Right lobe of liver (tissue), 6 donors: ENCODE measurements around the gene SDHC. TPM values are rescaled to one million over a fixed set of nuclear protein-coding genes. Genes with fewer than 3 reads are reported as not detected.

Source experiments
- ATAC-seq, 4 donors: fragments of 200-7000 bp; cut with Tn5 transposase; one replicate each; pipeline ENCODE4 v1.9.1; 2020; ENCODE audit warnings: mild to moderate bottlenecking in 4 of 4, moderate library complexity in 4 of 4
- DNase-seq, 3 donors: peaks; one replicate each; pipeline ENCODE4 v3.0.0-alpha.2; 2020
- H3K27ac ChIP-seq, 3 donors: fragments of 200-600 bp; one replicate each; pipeline ENCODE4 v1.8.0; 2022
- H3K27me3 ChIP-seq, 2 donors: fragments of 200-600 bp; one replicate each; pipeline ENCODE4 v1.8.0; 2022
- H3K36me3 ChIP-seq, 4 donors: fragments of 200-600 bp; sonication (generic) in 1 of 4; one replicate each; pipeline versions ENCODE4 v1.5.1 to v1.8.0; 2017 to 2022; ENCODE audit warnings: control low read depth in 1 of 4
- H3K4me1 ChIP-seq, 4 donors: fragments of 200-600 bp; sonication (generic) in 1 of 4; one replicate each; pipeline versions ENCODE4 v1.5.1 to v1.8.0; 2017 to 2022; ENCODE audit warnings: control low read depth in 1 of 4
- H3K4me3 ChIP-seq, 3 donors: fragments of 200-600 bp; one replicate each; pipeline ENCODE4 v1.8.0; 2022
- H3K9me3 ChIP-seq, 4 donors: fragments of 200-600 bp; sonication (generic) in 1 of 4; one replicate each; pipeline versions ENCODE4 v1.5.1 to v1.8.0; 2017 to 2022; ENCODE audit warnings: control low read depth in 1 of 4
- POLR2A ChIP-seq: fragments of 450-650 bp; IDR thresholded peaks from one replicate; pipeline ENCODE4 v1.6.1; 2017; ENCODE audit warnings: antibody characterized with exemption, mild to moderate bottlenecking
- WGBS: methylation state at CpG from one replicate; pipeline ENCODE4 v1.1.6; 2018; ENCODE audit warnings: low coverage, low lambda C conversion rate; ENCODE audit not compliant: insufficient coverage; ENCODE audit errors: missing lambda C conversion rate; 5-methylcytosine and 5-hydroxymethylcytosine counted together
- intact Hi-C, 2 donors: fragments of 100-400 bp; cut with DNase I; formaldehyde crosslinking; loops; one replicate each; pipeline versions ENCODE4 v1.11.2 to v1.14.1; 2022
- total RNA-seq, 6 experiments: library from RNA; depleted of rRNA in 2 of 6; stranded (reverse); fragments of >200 nt in 2 of 6; fragmentation: NEBNext Ultra II Directional in 3 of 6; extraction: Animal tissue kit (Norgen Biotek cat#: 25700) in 3 of 6; gene quantifications; one replicate each; pipeline versions ENCODE4 v1.1.0 to v1.2.4, GENCODE V29; 2016 to 2023
- TF ChIP-seq, protein P1 (sequence below), 4 donors: fragments of 200-600 bp in 3 of 4; fragments of 450-650 bp in 1 of 4; IDR thresholded peaks; one replicate each; pipeline versions ENCODE4 v1.5.1 to v1.8.0; 2016 to 2022; ENCODE audit warnings: antibody characterized with exemption in 4 of 4, mild to moderate bottlenecking in 2 of 4
- donor health status: DM: no; HTN: yes; CAD: no.
- donor health status: DM: no; HTN: no; CAD: no.
- donor health status: DM: no; HTN: no; CAD: no.
- donor health status: DM: no; HTN: yes; CAD: no.
- donor health status: DM: no; HTN: yes; CAD: no.

The SDHC gene
- total RNA-seq, 6 experiments from 2014 or later: 167 to 282 (median 235) TPM

GRCh38 chr1:161267321-161267720, 46.9 kb upstream of the SDHC start:
- Histone ChIP-seq H3K4me1 (no peaks in the 10 kb centered on the region), H3K4me3 (no peak overlapping the region), H3K9me3 (no peaks in the 10 kb centered on the region), H3K27ac (no peak overlapping the region), H3K27me3 (no peaks in the 10 kb centered on the region), H3K36me3 (no peaks in the 10 kb centered on the region)
- no peak for TF ChIP-seq POLR2A
- TF ChIP-seq, protein P1, sequence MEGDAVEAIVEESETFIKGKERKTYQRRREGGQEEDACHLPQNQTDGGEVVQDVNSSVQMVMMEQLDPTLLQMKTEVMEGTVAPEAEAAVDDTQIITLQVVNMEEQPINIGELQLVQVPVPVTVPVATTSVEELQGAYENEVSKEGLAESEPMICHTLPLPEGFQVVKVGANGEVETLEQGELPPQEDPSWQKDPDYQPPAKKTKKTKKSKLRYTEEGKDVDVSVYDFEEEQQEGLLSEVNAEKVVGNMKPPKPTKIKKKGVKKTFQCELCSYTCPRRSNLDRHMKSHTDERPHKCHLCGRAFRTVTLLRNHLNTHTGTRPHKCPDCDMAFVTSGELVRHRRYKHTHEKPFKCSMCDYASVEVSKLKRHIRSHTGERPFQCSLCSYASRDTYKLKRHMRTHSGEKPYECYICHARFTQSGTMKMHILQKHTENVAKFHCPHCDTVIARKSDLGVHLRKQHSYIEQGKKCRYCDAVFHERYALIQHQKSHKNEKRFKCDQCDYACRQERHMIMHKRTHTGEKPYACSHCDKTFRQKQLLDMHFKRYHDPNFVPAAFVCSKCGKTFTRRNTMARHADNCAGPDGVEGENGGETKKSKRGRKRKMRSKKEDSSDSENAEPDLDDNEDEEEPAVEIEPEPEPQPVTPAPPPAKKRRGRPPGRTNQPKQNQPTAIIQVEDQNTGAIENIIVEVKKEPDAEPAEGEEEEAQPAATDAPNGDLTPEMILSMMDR (IDR thresholded peaks at IDR 0.05): no peak
- 63% methylated on average over 2 of the region's 3 CpGs for WGBS
- ATAC-seq (no peak), DNase-seq (no peak)
- intact Hi-C loops: no loop called here

GRCh38 chr1:161273402-161273801, 40.8 kb upstream of the SDHC start:
- Histone ChIP-seq H3K4me1 (no peaks in the 10 kb centered on the region), H3K36me3 (no peaks in the 10 kb centered on the region), H3K4me3 (no peak overlapping the region), H3K27me3 (no peaks in the 10 kb centered on the region), H3K9me3 (no peaks in the 10 kb centered on the region), H3K27ac (no peak overlapping the region)
- ATAC-seq (no peak), DNase-seq (no peak)
- TF ChIP-seq, protein P1 (IDR thresholded peaks at IDR 0.05): no peak
- TF ChIP-seq POLR2A: no peak
- WGBS: 71% methylated on average over 3 of the region's 3 CpGs
- intact Hi-C loops: no loop called here

- H3K27me3 ChIP-seq: no peaks in the 10 kb centered on the region
- 93% methylated on average over 2 of the region's 3 CpGs for WGBS
- H3K4me3 ChIP-seq: no peak overlapping the region
- intact Hi-C loops: no loop called here
- ATAC-seq (no peak), DNase-seq (no peak)
- no peak overlapping the region for H3K27ac ChIP-seq
- H3K9me3 ChIP-seq: no peaks in the 10 kb centered on the region
- TF ChIP-seq, protein P1 (IDR thresholded peaks at IDR 0.05): no peak
- no peak for TF ChIP-seq POLR2A
- H3K4me1 ChIP-seq: no peaks in the 10 kb centered on the region
- H3K36me3 ChIP-seq: no peaks in the 10 kb centered on the region
Measured at GRCh38 chr1:161274874-161275273, 39.3 kb upstream of the SDHC start.

- no peak for DNase-seq
- no peak overlapping the region for H3K4me3 ChIP-seq
- no peaks in the 10 kb centered on the region for H3K36me3 ChIP-seq
- no peaks in the 10 kb centered on the region for H3K27me3 ChIP-seq
- 80% methylated on average over 1 of the region's 1 CpG for WGBS
- no peak for ATAC-seq
- intact Hi-C loops: loop anchor here in 1 of 2 donors (10.0 kb wide), 1 partner anchor 48 kb away; the partner anchor contains the start of gene NR1I3
- H3K9me3 ChIP-seq: no peaks in the 10 kb centered on the region
- no peaks in the 10 kb centered on the region for H3K4me1 ChIP-seq
- TF ChIP-seq POLR2A: no peak
- TF ChIP-seq, protein P1 (IDR thresholded peaks at IDR 0.05): no peak
- H3K27ac ChIP-seq: no peak overlapping the region
Measured at GRCh38 chr1:161282991-161283390, 31.2 kb upstream of the SDHC start.

DNA sequence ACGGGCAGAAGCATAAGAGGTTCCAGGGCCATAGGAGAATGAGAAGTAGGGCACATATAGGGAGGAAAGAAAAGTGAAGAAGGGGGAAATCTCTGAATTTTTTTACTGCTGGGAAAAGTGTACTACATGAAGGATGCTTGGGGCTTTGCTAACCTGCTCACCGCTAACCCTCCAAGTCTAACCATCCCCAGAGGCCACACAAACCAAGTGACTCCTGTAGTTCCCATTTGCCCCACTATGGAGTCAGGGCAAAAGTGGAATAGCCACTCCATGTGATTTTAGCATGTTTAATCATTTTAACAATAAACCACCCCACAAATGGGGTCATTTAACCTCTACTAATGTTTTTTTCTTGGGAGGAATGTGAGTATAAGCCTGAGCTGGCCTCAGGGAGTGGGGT, 29.1 kb upstream of the SDHC start:
- Histone ChIP-seq H3K4me1 (no peaks in the 10 kb centered on the region), H3K9me3 (no peaks in the 10 kb centered on the region), H3K4me3 (no peak overlapping the region), H3K27ac (no peak overlapping the region), H3K36me3 (no peaks in the 10 kb centered on the region), H3K27me3 (no peaks in the 10 kb centered on the region)
- WGBS: 89% methylated on average over 1 of the region's 2 CpGs
- ATAC-seq (no peak), DNase-seq (no peak)
- intact Hi-C loops: loop anchor here in 1 of 2 donors (10.0 kb wide), 1 partner anchor 50 kb away; the partner anchor contains the start of gene NR1I3
- TF ChIP-seq POLR2A: no peak
- TF ChIP-seq, protein P1 (IDR thresholded peaks at IDR 0.05): no peak
